ENCODE results near the gene MYEF2.

- TF ChIP-seq CTCF (IDR thresholded peaks at IDR 0.05; ENCODE audit: low read depth, low read length) (no peak), MAX (IDR thresholded peaks at IDR 0.05; ENCODE audit: low read depth, low read length) (no peak)
Measured at GRCh38 chr15:48091522-48091921, 86.6 kb downstream of the MYEF2 start.

All from NB4 (cell line).